AG04450 (cell line): ENCODE measurements around the gene TPCN2. TPM values are rescaled to one million over a fixed set of nuclear protein-coding genes. Genes with fewer than 3 reads are reported as not detected.

Experiments used
- CTCF ChIA-PET: fragments of 300-600, 350-600 bp; formaldehyde crosslinking; extraction: SDS; loops from one replicate; lab custom pipeline; 2022; ENCODE audit warnings: antibody characterized with exemption, inconsistent platforms; lab: Charles Lee
- POLR2A ChIA-PET: fragments of 350-600 bp; formaldehyde crosslinking; extraction: SDS; loops from one replicate; lab custom pipeline; 2021; ENCODE audit warnings: antibody characterized with exemption, inconsistent platforms; lab: Yijun Ruan, JAX
- DNase-seq: peaks from one replicate; pipeline ENCODE4 v3.0.0-alpha.2; 2011; ENCODE audit warnings: low read depth, low spot score
- H3K27ac ChIP-seq: one replicate; pipeline ENCODE4 v1.5.1; 2012; ENCODE audit warnings: low read depth, low read length, control low read depth
- H3K27me3 ChIP-seq: one replicate; pipeline ENCODE4 v1.6.0; 2012; ENCODE audit warnings: low read length; ENCODE audit not compliant: control insufficient read depth, insufficient read depth
- H3K4me3 ChIP-seq: 2 replicates; pipeline ENCODE4 v1.5.1; 2011; ENCODE audit warnings: mild to moderate bottlenecking, low read depth, low read length, control low read depth
- H3K9me3 ChIP-seq: 2 replicates; pipeline ENCODE4 v1.5.1; 2012; ENCODE audit warnings: low read length; ENCODE audit not compliant: control insufficient read depth, insufficient read depth
- CTCF ChIP-seq: IDR thresholded peaks from 2 replicates; pipeline ENCODE4 v1.5.1; 2011; ENCODE audit warnings: low read depth, low read length, control low read depth, inconsistent platforms
- polyA plus RNA-seq: library from polyadenylated mRNA; depleted of rRNA; stranded (reverse); fragments of >200 nt; gene quantifications from 2 replicates; pipeline ENCODE4 v1.2.3, GENCODE V29; 2011

TPCN2 gene
- polyA plus RNA-seq, 1 experiment = 6.4 TPM

GRCh38 chr11:69170704-69171103 lies 122.0 kb downstream of the TPCN2 start:
- no peak overlapping the region for H3K27ac ChIP-seq
- ChIA-PET CTCF (interaction anchor here (0.6 kb wide), 1 partner anchor 418 kb away, joined by 3 read pairs; no protein-coding TSS in a partner anchor), POLR2A (no interaction called here)
- peaks cover 20% of the 10 kb centered on the region for H3K9me3 ChIP-seq
- TF ChIP-seq CTCF = no peak
- H3K4me3 ChIP-seq = no peak overlapping the region
- no peak for DNase-seq
- H3K27me3 ChIP-seq = no peaks in the 10 kb centered on the region

GRCh38 chr11:69171476-69172240 lies 122.9 kb downstream of the TPCN2 start:
- Histone ChIP-seq H3K9me3 (peaks cover 20% of the 10 kb centered on the region), H3K27ac (no peak overlapping the region), H3K27me3 (no peaks in the 10 kb centered on the region), H3K4me3 (no peak overlapping the region)
- TF ChIP-seq CTCF = no peak
- POLR2A ChIA-PET = no interaction called here
- DNase-seq = no peak
- CTCF ChIA-PET = no interaction called here

- DNase-seq = no peak
- CTCF ChIA-PET = no interaction called here
- Histone ChIP-seq H3K27ac (no peak overlapping the region), H3K9me3 (peaks cover 20% of the 10 kb centered on the region), H3K27me3 (no peaks in the 10 kb centered on the region), H3K4me3 (no peak overlapping the region)
- POLR2A ChIA-PET = no interaction called here
- no peak for TF ChIP-seq CTCF
These were observed 123.9 kb downstream of the TPCN2 start for GRCh38 chr11:69172674-69173073.

GRCh38 chr11:69173331-69173730 lies 124.6 kb downstream of the TPCN2 start:
- H3K27me3 ChIP-seq = no peaks in the 10 kb centered on the region
- ChIA-PET POLR2A (no interaction called here), CTCF (no interaction called here)
- no peak for DNase-seq
- peaks cover 20% of the 10 kb centered on the region for H3K9me3 ChIP-seq
- H3K27ac ChIP-seq = no peak overlapping the region
- TF ChIP-seq CTCF = no peak
- no peak overlapping the region for H3K4me3 ChIP-seq

GRCh38 chr11:69173925-69174581 lies 125.3 kb downstream of the TPCN2 start:
- DNase-seq = peak; percentile 27
- CTCF ChIA-PET = interaction anchor here (0.7 kb wide), 1 partner anchor 471 kb away, joined by 3 read pairs; no protein-coding TSS in a partner anchor
- Histone ChIP-seq H3K27ac (peak overlapping the region; percentile 22), H3K27me3 (no peaks in the 10 kb centered on the region), H3K9me3 (peaks cover 19% of the 10 kb centered on the region), H3K4me3 (no peak overlapping the region)
- no peak for TF ChIP-seq CTCF
- POLR2A ChIA-PET = no interaction called here
